ENCODE results near the gene CETP. TPM values are rescaled to one million over a fixed set of nuclear protein-coding genes. Genes with fewer than 3 reads are reported as not detected.

The CETP gene
- total and polyA plus RNA-seq, 2 of the 8 experiments (the other 6 are each of a cell fraction or from before 2014, with no cell fraction given) = not detected

- H2BK5ac ChIP-seq (ENCODE audit: low read depth, low read length) = no peak overlapping the region
- H3K23ac ChIP-seq (ENCODE audit: insufficient read length) = no peak overlapping the region
- H3K4ac ChIP-seq (replicated peaks; ENCODE audit: insufficient read length, low read depth, low read length) = no peak overlapping the region
- H3K9me3 ChIP-seq (ENCODE audit: insufficient read depth in 2 of 2, low read depth in 1 of 2, low read length in 1 of 2) = no peaks in the 10 kb centered on the region
- no peaks in the 10 kb centered on the region for H3K79me2 ChIP-seq (ENCODE audit: control insufficient read depth in 1 of 2, insufficient read depth in 2 of 2, low read length in 2 of 2)
- no peak overlapping the region for H3K27ac ChIP-seq (ENCODE audit: low read depth, low read length)
- no peak overlapping the region for H3K14ac ChIP-seq (ENCODE audit: insufficient read length)
- H2AK5ac ChIP-seq (ENCODE audit: low read depth, low read length) = no peak overlapping the region
- no peak overlapping the region for H2BK12ac ChIP-seq (ENCODE audit: low read depth, low read length)
- no peaks in the 10 kb centered on the region for H3K23me2 ChIP-seq (ENCODE audit: low read depth, low read length)
- H3K79me1 ChIP-seq (ENCODE audit: low read depth, low read length) = no peaks in the 10 kb centered on the region
- no peak overlapping the region for H3K56ac ChIP-seq (replicated peaks; ENCODE audit: insufficient read length, low read depth, low read length)
- H4K20me1 ChIP-seq (replicated peaks in 1 of 2; ENCODE audit: control insufficient read depth in 1 of 2, insufficient read depth in 2 of 2, low read length in 2 of 2) = no peaks in the 10 kb centered on the region
- no peak overlapping the region for H2AFZ ChIP-seq (ENCODE audit: low read length)
- no peaks in the 10 kb centered on the region for H3K27me3 ChIP-seq (replicated peaks in 1 of 4; ENCODE audit: control insufficient read depth in 3 of 4, extremely low read depth in 1 of 4, insufficient read depth in 3 of 4, low read length in 3 of 4)
- no peak overlapping the region for H2BK15ac ChIP-seq (ENCODE audit: low read length)
- ChIA-PET CTCF (ENCODE audit: partially characterized antibody) (interaction anchor here (5.3 kb wide), 1 partner anchor 50 kb away, joined by 38 read pairs; the partner anchor contains the start of gene CETP), POLR2A (ENCODE audit: partially characterized antibody) (interaction anchor here (0.9 kb wide), 1 partner anchor 10 kb away, joined by 3 read pairs; no protein-coding TSS in a partner anchor)
- no peak overlapping the region for H2BK120ac ChIP-seq (replicated peaks; ENCODE audit: low read depth, low read length)
- no peak overlapping the region for H2BK20ac ChIP-seq (ENCODE audit: low read length)
- no peak overlapping the region for H3K9ac ChIP-seq (replicated peaks in 1 of 4; ENCODE audit: extremely low read depth in 1 of 4, low read depth in 3 of 4, low read length in 3 of 4)
- H4K8ac ChIP-seq (ENCODE audit: extremely low read depth, insufficient read depth, low read length) = no peak overlapping the region
- H3K4me2 ChIP-seq (ENCODE audit: insufficient read depth in 1 of 2, low read depth in 2 of 2, low read length in 2 of 2) = no peak overlapping the region
- DNase-seq (ENCODE audit: low read depth in 1 of 2, low spot score in 2 of 2) (no peak), FAIRE-seq (no peak)
- WGBS, 2 experiments (ENCODE audit: extremely low coverage in 1 of 2, insufficient coverage in 1 of 2, insufficient read length in 1 of 2, insufficient replicate concordance in 2 of 2, low coverage in 1 of 2, low lambda C conversion rate in 2 of 2, missing lambda C conversion rate in 1 of 2) = 87% methylated on average over 2 of the region's 2 CpGs; no CpG with 5 or more reads in 1 of the 2 experiments
- no peak overlapping the region for H3K4me3 ChIP-seq (ENCODE audit: extremely low read depth in 1 of 4, insufficient read depth in 2 of 4, low read depth in 3 of 4, low read length in 4 of 4)
- H3K18ac ChIP-seq (ENCODE audit: extremely low read depth, low read length) = no peak overlapping the region
- no peak overlapping the region for H4K91ac ChIP-seq (replicated peaks; ENCODE audit: insufficient read length, low read length)
- no peaks in the 10 kb centered on the region for H3K36me3 ChIP-seq (ENCODE audit: control insufficient read depth in 2 of 4, insufficient read depth in 4 of 4, low read length in 3 of 4)
- H3K4me1 ChIP-seq (replicated peaks in 1 of 4; ENCODE audit: control insufficient read depth in 3 of 4, insufficient read depth in 4 of 4, low read length in 3 of 4) = peaks cover 0 to 2% (median 0%) of the 10 kb centered on the region in 4 experiments; a peak in 1 of 7 replicates
- no peak overlapping the region for H4K5ac ChIP-seq (ENCODE audit: insufficient read length, low read depth, low read length)
- TF ChIP-seq NANOG (IDR thresholded peaks at IDR 0.05; ENCODE audit: insufficient read depth, low read depth, low read length, poor library complexity, severe bottlenecking) = no peak
- no peak for TF ChIP-seq EGR1 (IDR thresholded peaks at IDR 0.05; ENCODE audit: borderline replicate concordance, low read depth, low read length)
- no peak for TF ChIP-seq MAFK (IDR thresholded peaks at IDR 0.05; ENCODE audit: low read depth, low read length)
- TF ChIP-seq EZH2 (IDR thresholded peaks at IDR 0.05; ENCODE audit: low read depth, low read length, severe bottlenecking) = no peak
- no peak for TF ChIP-seq SP4 (IDR thresholded peaks at IDR 0.05; ENCODE audit: low read length)
- TF ChIP-seq SP1 (IDR thresholded peaks at IDR 0.05; ENCODE audit: low read depth, low read length) = no peak
- no peak for TF ChIP-seq PHF8 (conservative IDR thresholded peaks at IDR 0.05; ENCODE audit: low read depth, low read length)
These were observed 52.2 kb downstream of the CETP start for GRCh38 chr16:57013902-57014301.
